Sciatic nerve (tissue), 2 donors: ENCODE data around the gene GRB10. TPM values are rescaled to one million over a fixed set of nuclear protein-coding genes. Genes with fewer than 3 reads are reported as not detected.
A peak's percentile ranks its signal among the peaks of the same experiment; 100 is the strongest.

Experiments
- ATAC-seq: fragments of 200-7000 bp; cut with Tn5 transposase; one replicate; pipeline ENCODE4 v1.9.1; 2020; ENCODE audit warnings: mild to moderate bottlenecking, moderate library complexity
- DNase-seq: peaks from one replicate; pipeline ENCODE4 v3.0.0-alpha.2; 2020; ENCODE audit warnings: low spot score
- intact Hi-C: fragments of 100-400 bp; cut with DNase I; formaldehyde crosslinking; loops from one replicate; pipeline ENCODE4 v1.14.2; 2022
- total RNA-seq: library from RNA; stranded (reverse); fragmentation: NEBNext Ultra II Directional; extraction: Animal tissue kit (Norgen Biotek cat#: 25700); gene quantifications from one replicate; pipeline ENCODE4 v1.2.1, GENCODE V29; 2021
- donor health status: DM: no; HTN: no; CAD: no.
- donor health status: DM: no; HTN: no; CAD: no.

Gene GRB10
- total RNA-seq, 1 donor from 2014 or later = 57.1 TPM

GRCh38 chr7:50637725-50638643 lies 144.7 kb downstream of the GRB10 start:
- no peak for ATAC-seq
- no peak for DNase-seq
- intact Hi-C loops = no loop called here

- no peak for ATAC-seq
- DNase-seq = no peak
- intact Hi-C loops = no loop called here
These were observed 148.3 kb downstream of the GRB10 start for GRCh38 chr7:50634378-50634777.

- intact Hi-C loops = no loop called here
- DNase-seq (no peak), ATAC-seq (no peak)
These were observed 149.3 kb downstream of the GRB10 start for GRCh38 chr7:50633414-50633710.

GRCh38 chr7:50632561-50633413 lies 149.9 kb downstream of the GRB10 start:
- intact Hi-C loops = no loop called here
- DNase-seq = no peak
- peak; percentile 42 for ATAC-seq

GRCh38 chr7:50631639-50632038 lies 151.1 kb downstream of the GRB10 start:
- DNase-seq (no peak), ATAC-seq (no peak)
- intact Hi-C loops = no loop called here

GRCh38 chr7:50631100-50631499 lies 151.6 kb downstream of the GRB10 start:
- DNase-seq (no peak), ATAC-seq (no peak)
- intact Hi-C loops = no loop called here

GRCh38 chr7:50629238-50629901 lies 153.3 kb downstream of the GRB10 start:
- no peak for ATAC-seq
- intact Hi-C loops = no loop called here
- DNase-seq = no peak

GRCh38 chr7:50628434-50629084 lies 154.1 kb downstream of the GRB10 start:
- intact Hi-C loops = no loop called here
- ATAC-seq (no peak), DNase-seq (no peak)

- intact Hi-C loops = no loop called here
- DNase-seq (no peak), ATAC-seq (no peak)
These were observed 154.8 kb downstream of the GRB10 start for GRCh38 chr7:50627824-50628361.

GRCh38 chr7:50626286-50626685 lies 156.4 kb downstream of the GRB10 start:
- ATAC-seq (no peak), DNase-seq (no peak)
- intact Hi-C loops = no loop called here

- ATAC-seq (no peak), DNase-seq (no peak)
- intact Hi-C loops = no loop called here
These were observed 157.3 kb downstream of the GRB10 start for GRCh38 chr7:50625360-50625759.

- DNase-seq (no peak), ATAC-seq (no peak)
- intact Hi-C loops = no loop called here
These were observed 159.9 kb downstream of the GRB10 start for GRCh38 chr7:50622821-50623220.

GRCh38 chr7:50621973-50622490 lies 160.7 kb downstream of the GRB10 start:
- intact Hi-C loops = no loop called here
- ATAC-seq = no peak
- DNase-seq = no peak

GRCh38 chr7:50621206-50621605 lies 161.5 kb downstream of the GRB10 start:
- DNase-seq (no peak), ATAC-seq (no peak)
- intact Hi-C loops = no loop called here

GRCh38 chr7:50620433-50620832 lies 162.3 kb downstream of the GRB10 start:
- no peak for ATAC-seq
- intact Hi-C loops = no loop called here
- no peak for DNase-seq

- intact Hi-C loops = no loop called here
- no peak for DNase-seq
- ATAC-seq = no peak
These were observed 163.0 kb downstream of the GRB10 start for GRCh38 chr7:50619684-50620083.

GRCh38 chr7:50618281-50618680 lies 164.4 kb downstream of the GRB10 start:
- DNase-seq = no peak
- no peak for ATAC-seq
- intact Hi-C loops = no loop called here

- ATAC-seq (no peak), DNase-seq (no peak)
- intact Hi-C loops = no loop called here
These were observed 167.1 kb downstream of the GRB10 start for GRCh38 chr7:50615519-50616080.
